AML-193 (cell line): ENCODE results near the gene CMTR1.
"Not testable (repeated sequence)": the region's sequence is repeated elsewhere in the genome, so short reads cannot be mapped to it uniquely, and the experiment has no call there.

Experiments used
- DNase-seq, 2 experiments: peaks; one replicate each; lab custom pipeline; 2025; lab: John Stamatoyannopoulos, UW

Gene CMTR1

GRCh38 chr6:37432916-37433656 is at the start of gene CMTR1:
Gene CMTR1 (plus strand): TSS chr6:37433221. CDS start chr6:37435630, 2,409 bp downstream.
- DNase-seq: peak; percentile 90 to 91

- DNase-seq: no peak
Measured at GRCh38 chr6:37388578-37388977, 44.4 kb upstream of the CMTR1 start.

GRCh38 chr6:37389857-37390256 is 43.2 kb upstream of the CMTR1 start:
- DNase-seq: no peak

GRCh38 chr6:37391120-37391519 is 41.9 kb upstream of the CMTR1 start:
- no peak for DNase-seq

GRCh38 chr6:37392821-37393220 is 40.2 kb upstream of the CMTR1 start:
- DNase-seq: no peak

- DNase-seq: no peak
Measured at GRCh38 chr6:37393381-37393929, 39.6 kb upstream of the CMTR1 start.

GRCh38 chr6:37396571-37397180 is 36.3 kb upstream of the CMTR1 start:
- no peak for DNase-seq

GRCh38 chr6:37399131-37399530 is 33.9 kb upstream of the CMTR1 start:
- DNase-seq: no peak

GRCh38 chr6:37399795-37400490 is 33.1 kb upstream of the CMTR1 start:
- no peak for DNase-seq

- DNase-seq: not testable (repeated sequence)
Measured at GRCh38 chr6:37401658-37402057, 31.4 kb upstream of the CMTR1 start.

- DNase-seq: no peak
Measured at GRCh38 chr6:37406726-37407341, 26.2 kb upstream of the CMTR1 start.

GRCh38 chr6:37407948-37408347 is 25.1 kb upstream of the CMTR1 start:
- no peak for DNase-seq

GRCh38 chr6:37409501-37409900 is 23.5 kb upstream of the CMTR1 start:
- no peak for DNase-seq

- no peak for DNase-seq
Measured at GRCh38 chr6:37417393-37417792, 15.6 kb upstream of the CMTR1 start.

- no peak for DNase-seq
Measured at GRCh38 chr6:37418722-37419121, 14.3 kb upstream of the CMTR1 start.

- no peak for DNase-seq
Measured at GRCh38 chr6:37426058-37426944, 6.7 kb upstream of the CMTR1 start.

GRCh38 chr6:37426945-37427510 is 6.0 kb upstream of the CMTR1 start:
- DNase-seq: no peak

- no peak for DNase-seq
Measured at GRCh38 chr6:37429352-37429750, 3.7 kb upstream of the CMTR1 start.

- DNase-seq: no peak
Measured at GRCh38 chr6:37432590-37432915, 468 bp upstream of the CMTR1 start.

GRCh38 chr6:37433657-37434271 is 743 bp downstream of the CMTR1 start:
- DNase-seq: peak in 1 of 2 experiments; percentile 29

GRCh38 chr6:37435373-37435772 is 2.4 kb downstream of the CMTR1 start:
- DNase-seq: no peak
